HG02981 (cell line): Measurements from ENCODE around the gene HCRTR1.

ENCODE experiments used
- ATAC-seq: cut with Tn5 transposase; IDR thresholded peaks from one replicate; pipeline ENCODE4 v1.9.1; 2021; ENCODE audit warnings: mild to moderate bottlenecking, moderate library complexity; ENCODE audit not compliant: unreplicated experiment

The HCRTR1 gene

DNA sequence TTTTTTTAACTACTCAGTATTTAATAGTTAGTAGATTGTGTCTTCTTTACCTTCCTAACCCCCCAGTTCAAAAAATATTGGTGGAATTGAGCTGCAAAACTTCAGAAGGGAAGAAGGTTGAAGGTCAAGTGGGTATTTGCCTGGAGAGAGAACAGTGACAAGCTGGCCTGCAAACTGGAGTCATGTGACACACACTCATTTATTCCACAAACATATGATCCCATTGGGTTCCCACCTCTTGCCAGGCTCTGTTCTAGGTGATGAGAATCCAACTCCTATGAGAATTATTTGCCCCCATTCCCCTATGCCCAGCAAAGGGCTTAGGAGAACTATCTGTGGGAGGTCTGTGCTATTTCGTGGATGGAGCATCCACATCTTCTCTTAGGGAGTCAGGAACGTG lies 30.7 kb downstream of the HCRTR1 start:
- no peak for ATAC-seq

DNA sequence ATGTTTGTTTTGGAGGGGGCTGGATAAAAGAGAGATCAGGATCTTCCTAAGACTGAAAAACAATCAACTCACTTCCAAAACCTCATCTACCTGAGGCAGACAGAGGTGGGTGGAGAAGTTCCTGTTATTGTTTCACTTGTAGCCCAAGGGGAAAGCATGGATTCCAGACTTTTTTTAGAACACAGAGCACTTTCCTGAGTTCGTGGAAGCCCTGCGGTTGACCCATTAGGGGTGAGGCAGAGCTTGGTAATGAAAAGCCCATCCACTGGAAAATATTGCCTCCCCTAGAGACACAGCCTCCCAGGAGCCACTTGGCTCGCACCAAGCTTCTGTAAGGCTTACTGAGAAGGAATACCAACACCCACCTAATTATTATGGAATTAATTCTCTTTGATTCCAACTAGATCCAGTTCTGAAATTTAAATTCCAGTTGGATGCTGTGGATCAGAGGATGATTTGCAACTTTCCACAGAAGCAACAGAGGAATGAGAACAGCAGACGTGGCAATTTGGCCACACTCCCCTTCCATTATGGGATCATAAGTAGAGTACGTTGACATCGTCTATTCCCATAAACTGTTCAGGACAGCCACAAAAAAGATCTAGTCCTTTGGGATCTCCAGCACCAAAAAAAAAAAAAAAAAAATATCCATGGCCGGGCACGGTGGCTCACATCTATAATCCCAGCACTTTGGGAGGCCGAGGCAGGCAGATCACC lies 31.3 kb downstream of the HCRTR1 start:
- no peak for ATAC-seq

DNA sequence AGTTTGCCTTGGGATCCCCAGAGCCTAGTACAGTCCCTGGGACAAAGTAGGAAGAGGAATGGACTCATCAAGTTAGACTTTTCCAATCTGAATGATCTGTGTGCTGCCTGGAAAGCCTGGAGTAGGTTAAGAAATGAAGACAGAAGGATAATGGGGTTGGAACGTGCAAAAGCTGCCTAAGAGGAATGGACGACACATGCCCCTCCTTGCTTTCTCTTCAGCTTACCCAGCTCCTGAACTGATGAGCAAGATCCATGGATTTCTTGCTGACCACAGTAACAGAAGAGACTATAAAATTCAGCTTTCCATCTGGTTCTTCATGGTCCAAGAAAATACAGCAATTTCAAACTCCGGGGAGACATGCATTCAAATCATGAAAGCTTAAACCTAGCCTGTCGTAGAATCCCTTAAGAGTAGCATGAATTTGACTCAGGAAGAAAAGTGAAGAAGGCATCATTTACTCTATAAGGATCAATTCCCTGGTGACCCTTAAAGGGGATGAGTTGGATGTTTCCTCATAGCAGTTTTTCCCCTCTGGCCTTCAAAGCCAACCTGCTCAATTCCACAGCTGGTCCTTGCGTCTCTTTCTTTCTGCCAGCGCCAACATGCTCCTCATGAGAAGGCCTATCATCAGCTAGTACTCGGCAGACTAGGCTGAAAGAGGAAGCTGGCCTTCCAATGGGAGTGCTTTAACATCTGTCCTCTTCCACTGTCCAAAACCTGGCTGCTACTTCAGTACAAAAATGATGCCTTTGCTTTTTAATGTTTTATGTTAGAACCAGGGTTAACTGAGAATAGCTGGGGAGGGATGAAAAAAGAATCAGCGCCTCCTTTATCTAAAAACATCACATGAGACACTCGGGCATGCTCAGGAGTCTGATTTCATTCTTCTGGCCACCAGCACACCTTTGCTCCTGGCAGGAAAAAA lies 32.9 kb downstream of the HCRTR1 start:
- ATAC-seq = no peak

GRCh38 chr1:31651089-31651420 lies 33.6 kb downstream of the HCRTR1 start:
- ATAC-seq = no peak

DNA sequence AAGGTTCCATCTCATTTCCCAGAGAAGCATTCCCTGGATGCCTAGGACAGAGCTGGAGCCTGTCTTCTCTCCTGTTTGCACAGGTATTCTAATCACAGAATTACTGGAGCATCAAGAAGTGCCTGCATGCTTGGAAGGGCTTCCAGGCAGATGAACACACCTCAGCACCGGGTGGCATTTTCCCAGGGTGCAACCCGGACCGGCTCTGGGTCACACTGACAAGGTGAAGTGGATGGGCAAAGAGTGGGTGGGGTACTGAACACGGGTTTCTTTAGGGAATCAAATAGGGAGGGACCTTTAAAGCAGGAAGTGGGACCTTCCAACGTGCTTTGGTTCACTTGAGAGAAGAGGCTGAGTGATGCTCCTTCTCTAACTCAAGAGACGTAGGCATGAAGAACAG lies 34.3 kb downstream of the HCRTR1 start:
- ATAC-seq = no peak

GRCh38 chr1:31652891-31653499 lies 35.5 kb downstream of the HCRTR1 start:
- ATAC-seq = no peak

DNA sequence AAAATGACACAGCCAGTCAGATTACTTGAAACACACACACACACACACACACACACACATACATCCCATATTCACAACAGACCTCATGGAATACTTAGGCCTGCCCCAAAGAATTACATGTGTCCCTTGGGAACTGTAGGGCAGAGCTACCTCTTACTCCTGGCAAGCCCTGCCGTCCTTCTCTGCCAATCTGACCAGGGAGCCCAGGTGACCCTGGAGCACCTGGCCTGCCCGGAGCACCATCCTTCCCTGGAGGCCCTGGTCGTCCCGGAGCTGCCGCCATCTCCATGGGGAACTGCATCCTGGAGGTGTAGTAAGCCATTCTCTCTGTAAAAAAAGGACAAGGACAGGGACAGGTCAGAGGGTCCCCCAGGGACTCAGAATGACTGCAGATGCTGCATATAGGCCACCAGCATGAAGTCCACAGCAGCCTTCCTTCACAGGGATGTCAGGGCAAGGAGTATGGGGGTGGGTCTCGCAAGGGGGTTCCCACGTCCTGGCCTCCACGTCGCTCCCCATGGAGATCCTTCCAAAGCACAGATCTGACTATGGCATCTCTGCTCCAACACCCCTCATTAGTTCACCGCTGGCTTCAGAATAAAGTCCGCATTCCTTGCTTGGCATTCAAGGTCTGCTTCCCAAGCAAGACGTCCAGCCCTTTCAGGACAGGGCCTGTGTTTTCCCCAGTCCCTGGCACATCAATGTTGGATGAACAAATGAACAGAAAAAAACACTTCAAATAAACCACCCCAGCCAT lies 36.4 kb downstream of the HCRTR1 start:
- ATAC-seq = no peak

- no peak for ATAC-seq
These were observed 36.9 kb downstream of the HCRTR1 start for GRCh38 chr1:31654474-31654776.

- ATAC-seq = no peak
These were observed 37.6 kb downstream of the HCRTR1 start for GRCh38 chr1:31655104-31655503.

DNA sequence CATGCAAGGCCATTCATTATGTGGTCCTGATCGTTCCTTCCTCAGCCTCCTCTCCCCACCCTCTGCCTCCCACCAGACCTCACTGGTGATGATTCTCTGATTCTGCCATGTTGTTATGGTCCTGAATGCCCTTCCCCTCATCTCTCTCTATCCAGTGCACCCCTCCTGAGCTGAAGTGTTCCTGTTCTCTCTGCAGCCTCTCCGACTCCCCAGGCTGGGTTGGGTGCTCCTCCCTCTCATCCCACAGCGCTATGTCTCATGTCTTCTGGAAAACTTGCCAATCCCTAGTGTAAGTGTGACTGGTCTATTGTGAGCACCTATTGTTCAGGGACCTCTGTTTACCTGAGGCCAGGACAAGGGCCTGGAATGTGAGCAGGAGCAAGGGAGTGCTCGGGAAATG lies 38.3 kb downstream of the HCRTR1 start:
- ATAC-seq = no peak

DNA sequence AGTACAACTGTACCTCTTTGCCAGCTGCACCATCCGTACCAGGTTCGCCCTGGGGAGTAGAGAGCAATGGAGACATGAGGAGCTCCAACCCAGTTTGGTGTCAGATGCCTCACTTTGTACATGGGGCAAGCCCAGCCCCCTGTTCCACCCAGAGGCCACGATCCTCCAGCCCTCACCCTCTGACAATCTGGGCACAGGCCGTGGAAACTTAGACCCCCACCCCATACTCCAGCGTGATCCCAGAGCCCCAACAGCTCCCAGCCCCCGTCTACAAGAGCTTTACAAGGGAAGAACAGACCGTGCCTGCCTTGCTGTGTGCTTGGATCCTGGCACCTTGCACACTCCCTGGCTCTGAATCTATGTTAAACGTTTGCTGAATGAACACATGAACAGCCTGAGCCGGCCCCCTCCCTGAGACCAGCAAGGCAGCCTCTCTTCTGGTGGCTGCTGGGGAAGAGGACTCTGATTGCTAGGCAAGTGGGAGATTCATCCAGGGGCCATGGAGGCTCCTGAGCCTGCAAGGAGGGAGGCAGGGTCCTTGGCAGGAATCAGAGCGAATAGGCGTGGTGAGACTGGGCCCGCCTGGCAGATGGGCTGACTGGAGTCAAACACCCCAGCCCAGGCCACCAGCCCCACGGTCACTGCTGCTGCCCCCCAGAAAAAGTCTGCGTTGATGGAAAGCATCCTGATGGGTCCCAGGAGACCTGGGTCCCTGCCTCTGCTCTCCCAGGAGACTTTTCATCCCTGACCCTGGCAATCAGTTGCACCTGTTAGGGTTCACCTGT lies 39.7 kb downstream of the HCRTR1 start:
- no peak for ATAC-seq

DNA sequence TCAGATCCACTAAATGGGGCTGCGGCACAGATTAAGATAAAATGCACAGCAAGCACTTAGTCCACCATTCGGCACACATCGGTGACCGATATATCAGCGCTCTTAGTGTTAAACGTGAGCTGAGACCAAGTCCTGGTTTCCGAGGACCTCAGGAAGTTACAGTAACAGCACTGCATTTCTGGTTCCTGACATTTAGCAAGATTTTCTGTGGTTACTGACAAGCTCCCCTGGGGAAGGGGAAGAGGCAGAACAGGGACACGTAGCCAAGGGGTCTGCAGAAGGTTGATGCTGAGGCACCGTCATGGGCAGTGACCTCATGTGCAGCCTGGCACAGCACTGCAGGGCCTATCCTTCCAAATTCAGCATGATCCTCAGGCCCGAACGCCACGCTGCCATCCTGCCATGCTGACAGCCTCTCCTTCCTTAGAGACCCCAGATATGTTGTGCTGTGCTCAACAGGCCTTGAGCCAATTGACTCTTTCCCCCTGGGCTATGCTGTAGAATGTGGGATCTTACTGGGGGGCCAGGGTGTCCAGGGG lies 40.6 kb downstream of the HCRTR1 start:
- ATAC-seq = no peak

- ATAC-seq = no peak
These were observed 41.2 kb downstream of the HCRTR1 start for GRCh38 chr1:31658721-31659120.

GRCh38 chr1:31659889-31660288 lies 42.4 kb downstream of the HCRTR1 start:
- no peak for ATAC-seq

- no peak for ATAC-seq
These were observed 43.5 kb downstream of the HCRTR1 start for GRCh38 chr1:31660871-31661455.

DNA sequence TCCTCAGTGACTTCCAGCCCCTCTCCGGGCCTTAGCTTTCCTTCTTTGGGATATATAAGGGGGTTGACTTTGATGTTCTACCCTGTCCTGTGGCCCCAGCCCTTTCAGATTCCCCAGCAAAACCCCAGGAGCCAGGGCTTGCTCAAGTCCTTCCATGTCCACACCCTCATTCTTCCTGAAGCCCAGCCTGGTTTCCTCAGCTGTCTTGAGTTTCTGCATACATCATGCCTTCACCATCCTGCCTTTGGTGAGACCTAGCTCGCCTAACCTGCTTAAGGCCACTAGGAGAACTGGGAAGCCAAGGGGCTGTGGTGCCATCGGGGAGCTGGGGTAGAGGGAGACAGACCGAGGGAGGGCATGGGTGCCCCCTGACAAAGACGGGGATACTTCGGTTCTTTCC lies 44.4 kb downstream of the HCRTR1 start:
- no peak for ATAC-seq

GRCh38 chr1:31662463-31662862 lies 45.0 kb downstream of the HCRTR1 start:
- ATAC-seq = no peak

- no peak for ATAC-seq
These were observed 46.3 kb downstream of the HCRTR1 start for GRCh38 chr1:31663622-31664452.

DNA sequence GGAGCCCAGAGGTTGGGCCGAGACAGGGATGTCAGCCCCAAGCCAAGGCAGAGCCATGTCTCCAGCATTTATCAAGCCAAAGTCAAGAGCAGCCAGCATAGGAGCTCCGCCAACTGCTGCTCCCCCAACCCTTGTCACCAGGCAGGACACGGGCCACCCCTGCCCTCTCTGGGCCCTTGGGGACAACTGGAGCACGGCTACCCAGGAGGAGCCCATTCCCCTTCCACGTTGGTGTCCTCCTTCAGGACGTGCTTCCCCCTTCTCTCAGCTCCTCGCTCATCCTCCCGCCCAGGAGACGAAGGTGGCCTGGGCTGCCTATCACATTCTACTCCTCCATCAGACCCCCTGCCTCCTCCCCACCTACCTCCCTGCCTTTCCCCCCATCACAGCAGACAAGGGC lies 47.0 kb downstream of the HCRTR1 start:
- ATAC-seq = no peak
